K562 (cell line): ENCODE data around the gene ALG11. TPM values are rescaled to one million over a fixed set of nuclear protein-coding genes. Genes with fewer than 3 reads are reported as not detected.

Source experiments
- ATAC-seq: fragments of 200-7000 bp; cut with Tn5 transposase; 3 replicates; pipeline ENCODE4 v1.9.1; 2020; ENCODE audit warnings: moderate library complexity
- BruUV-seq: library from RNA; stranded (reverse); fragments of 400-500 nt; replicated peaks from 2 replicates; lab custom pipeline; 2021; lab: Mats Ljungman, UMichigan
- CTCF ChIA-PET: fragments of 300-600 bp; formaldehyde crosslinking; extraction: SDS; loops from one replicate; lab custom pipeline; 2021; ENCODE audit warnings: low intra/inter-chr PET ratio; lab: Yijun Ruan, JAX
- POLR2A ChIA-PET: fragments of 300-600, 350-650 bp; sonication (Branson Sonifier 250); formaldehyde crosslinking; extraction: SDS; loops from one replicate; lab custom pipeline; 2021; ENCODE audit warnings: antibody characterized with exemption, inconsistent platforms; lab: Yijun Ruan, JAX
- DNase-seq, 4 experiments: peaks; one replicate each; pipeline versions ENCODE4 v3.0.0 to v3.0.0-alpha.2; 2011 to 2018; ENCODE audit warnings: low spot score in 3 of 4, mixed read lengths in 3 of 4; ENCODE audit errors: extremely low read depth in 1 of 4
- FAIRE-seq: peaks from 2 replicates; lab custom pipeline; 2011; peaks lifted over from hg19 to GRCh38; lab: Jason Lieb, UNC
- H2AFZ ChIP-seq: 2 replicates; pipeline ENCODE4 v1.6.0; 2011; ENCODE audit warnings: low read depth, low read length, control low read depth, inconsistent platforms
- H3K27ac ChIP-seq: fragments of 200-600 bp; 3 replicates; pipeline ENCODE4 v1.8.0; 2011; ENCODE audit warnings: low read depth, mild to moderate bottlenecking, control low read depth, inconsistent platforms, low read length, moderate library complexity, mixed read lengths; ENCODE audit errors: extremely low read depth
- H3K27me3 ChIP-seq, 2 experiments: fragments of 300-600 bp in 1 of 2; 2 replicates in 1 of 2; 3 replicates in 1 of 2; pipeline versions ENCODE4 v1.6.0 to v1.8.0; 2011; ENCODE audit warnings: inconsistent platforms in 2 of 2, low read length in 2 of 2, mild to moderate bottlenecking in 1 of 2, mixed read lengths in 1 of 2, moderate library complexity in 1 of 2; ENCODE audit not compliant: control insufficient read depth in 2 of 2, insufficient read depth in 2 of 2
- H3K36me3 ChIP-seq: fragments of 300-600 bp; 3 replicates; pipeline ENCODE4 v1.8.0; 2011; ENCODE audit warnings: mild to moderate bottlenecking, low read length, inconsistent platforms; ENCODE audit not compliant: control insufficient read depth, insufficient read depth
- H3K4me1 ChIP-seq, 2 experiments: fragments of 200-600 bp in 1 of 2; replicated peaks in 1 of 2; 2 replicates in 1 of 2; 3 replicates in 1 of 2; pipeline versions ENCODE4 v1.5.1 to v1.8.0; 2011; ENCODE audit warnings: inconsistent platforms in 2 of 2, low read length in 2 of 2, mild to moderate bottlenecking in 1 of 2, mixed read lengths in 1 of 2, moderate library complexity in 1 of 2; ENCODE audit not compliant: control insufficient read depth in 2 of 2, insufficient read depth in 2 of 2
- H3K4me2 ChIP-seq: 2 replicates; pipeline ENCODE4 v1.6.1; 2011; ENCODE audit warnings: low read length, control low read depth, inconsistent platforms, mixed read lengths; ENCODE audit not compliant: insufficient read depth
- H3K4me3 ChIP-seq: fragments of 200-600 bp; sonication (generic), shearing (Covaris generic); 2 replicates; pipeline ENCODE4 v1.5.1; 2016; ENCODE audit warnings: control low read depth, inconsistent platforms
- H3K79me2 ChIP-seq: fragments of 200-600 bp; 3 replicates; pipeline ENCODE4 v1.8.0; 2011; ENCODE audit warnings: low read length, inconsistent platforms; ENCODE audit not compliant: control insufficient read depth, insufficient read depth
- H3K9ac ChIP-seq, 2 experiments: 2 replicates each; pipeline versions ENCODE4 v1.6.0 to v1.6.1; 2011; ENCODE audit warnings: low read depth in 2 of 2, low read length in 2 of 2, control low read depth in 1 of 2, inconsistent platforms in 1 of 2, mild to moderate bottlenecking in 1 of 2, mixed read lengths in 1 of 2; ENCODE audit not compliant: insufficient read depth in 1 of 2
- H3K9me1 ChIP-seq: one replicate; pipeline ENCODE4 v1.6.0; 2011; ENCODE audit warnings: inconsistent platforms, mild to moderate bottlenecking, low read length, moderate library complexity; ENCODE audit not compliant: control insufficient read depth, insufficient read depth
- H3K9me3 ChIP-seq: replicated peaks from 2 replicates; pipeline ENCODE4 v1.5.1; 2011; ENCODE audit warnings: low read depth, low read length, inconsistent platforms; ENCODE audit not compliant: control insufficient read depth, insufficient read depth
- H4K20me1 ChIP-seq: replicated peaks from 2 replicates; pipeline ENCODE4 v1.6.1; 2011; ENCODE audit warnings: low read length, inconsistent platforms, mixed read lengths; ENCODE audit not compliant: control insufficient read depth, insufficient read depth
- CBX3 ChIP-seq, 2 experiments: IDR thresholded peaks; 1 replicate in 1 of 2; 2 replicates in 1 of 2; pipeline ENCODE4 v1.6.1; 2012; ENCODE audit warnings: inconsistent platforms in 2 of 2, low read length in 2 of 2, borderline replicate concordance in 1 of 2, control low read depth in 1 of 2
- DEAF1 ChIP-seq: fragments of 450-650 bp; formaldehyde crosslinking; IDR thresholded peaks from 2 replicates; pipeline ENCODE4 v1.4.0; 2020; ENCODE audit warnings: mild to moderate bottlenecking, moderate library complexity
- GABPA ChIP-seq: fragments of 200-800 bp; sonication (Bioruptor generic); conservative IDR thresholded peaks from 2 replicates; pipeline ENCODE4 v1.6.1; 2016; ENCODE audit warnings: low read depth, missing genetic modification characterization, missing compliant biosample characterization
- HNRNPL ChIP-seq: fragments of 200-400 bp; formaldehyde crosslinking; IDR thresholded peaks from 2 replicates; pipeline ENCODE4 v1.6.1; 2017; ENCODE audit warnings: low read depth, mild to moderate bottlenecking, low read length
- KLF1 ChIP-seq: fragments of 450-650 bp; IDR thresholded peaks from 2 replicates; pipeline ENCODE4 v1.6.1; 2016; ENCODE audit warnings: missing genetic modification characterization, missing compliant biosample characterization
- LCOR ChIP-seq: sonication (generic); formaldehyde crosslinking; IDR thresholded peaks from 2 replicates; pipeline ENCODE4 v1.8.0; 2022; ENCODE audit warnings: mild to moderate bottlenecking, missing genetic modification reagents
- LEF1 ChIP-seq: fragments of 450-650 bp; IDR thresholded peaks from 2 replicates; pipeline ENCODE4 v1.6.1; 2016; ENCODE audit warnings: mild to moderate bottlenecking
- MTA1 ChIP-seq: fragments of 450-650 bp; IDR thresholded peaks from 2 replicates; pipeline ENCODE4 v1.6.1; 2017; ENCODE audit warnings: borderline replicate concordance
- MXI1 ChIP-seq: IDR thresholded peaks from 2 replicates; pipeline ENCODE4 v1.6.1; 2011; ENCODE audit warnings: low read depth, mild to moderate bottlenecking, improper control_type of control experiment, low read length
- PHB ChIP-seq: fragments of 250-450 bp; sonication (Bioruptor Pico); IDR thresholded peaks from 2 replicates; pipeline ENCODE4 v1.5.0; 2021
- PPARD ChIP-seq: fragments of 250-450 bp; sonication (Bioruptor Pico); IDR thresholded peaks from 2 replicates; pipeline ENCODE4 v1.8.0; 2022; ENCODE audit warnings: inconsistent platforms, mild to moderate bottlenecking, moderate library complexity
- RBBP5 ChIP-seq: fragments of 200-600 bp; sonication (generic); IDR thresholded peaks from 2 replicates; pipeline ENCODE4 v1.6.1; 2012; ENCODE audit warnings: borderline replicate concordance, mild to moderate bottlenecking, low read length, control low read depth, inconsistent platforms; ENCODE audit not compliant: insufficient read depth, poor library complexity, severe bottlenecking
- ZBTB9 ChIP-seq: fragments of 450-650 bp; formaldehyde crosslinking; IDR thresholded peaks from 2 replicates; pipeline ENCODE4 v1.4.0; 2020; ENCODE audit warnings: mild to moderate bottlenecking, moderate library complexity
- ZNF23 ChIP-seq: fragments of 250-450 bp; sonication (Bioruptor Pico); IDR thresholded peaks from 2 replicates; pipeline ENCODE4 v1.4.0; 2020; ENCODE audit warnings: mild to moderate bottlenecking
- ZNF57 ChIP-seq: fragments of 450-650 bp; formaldehyde crosslinking; IDR thresholded peaks from 2 replicates; pipeline ENCODE4 v1.4.0; 2020; ENCODE audit warnings: mild to moderate bottlenecking, moderate library complexity
- ZNF696 ChIP-seq: fragments of 250-450 bp; sonication (Bioruptor Pico); conservative IDR thresholded peaks from 2 replicates; pipeline ENCODE4 v1.4.0; 2020; ENCODE audit warnings: mild to moderate bottlenecking, moderate library complexity
- ZNF785 ChIP-seq: fragments of 250-450 bp; sonication (Bioruptor Pico); IDR thresholded peaks from 2 replicates; pipeline ENCODE4 v1.4.0; 2020; ENCODE audit warnings: mild to moderate bottlenecking
- WGBS: fragments of 100-300 bp; shearing (Covaris generic); methylation state at CpG from one replicate; pipeline ENCODE4 v1.1.6; 2016; ENCODE audit warnings: low coverage, mixed read lengths; ENCODE audit not compliant: insufficient coverage; ENCODE audit errors: missing lambda C conversion rate; 5-methylcytosine and 5-hydroxymethylcytosine counted together
- in situ Hi-C: fragments of 300-500 bp; cut with MboI; formaldehyde crosslinking; loops from 4 replicates; pipeline ENCODE4 v1.15.0; 2018; ENCODE audit warnings: inconsistent platforms, mixed read lengths
- intact Hi-C: fragments of 100-400 bp; cut with micrococcal nuclease; formaldehyde crosslinking; loops from 2 replicates; pipeline ENCODE4 v1.14.2; 2022
- polyA plus RNA-seq, 8 experiments: library from polyadenylated mRNA; depleted of rRNA in 4 of 8; stranded (reverse) in 5 of 8; unstranded in 3 of 8; fragments of >200 nt; fragmentation: Nextera tagmentation in 2 of 8; fragmentation: Illumina TruSeq in 1 of 8; extraction: Ambion mirVana in 2 of 8; extraction: Trizol in 1 of 8; gene quantifications; 2 replicates each; pipeline versions ENCODE4 v1.2.1 to v1.2.3, GENCODE V29; 2011 to 2014; ENCODE audit warnings: inconsistent platforms in 1 of 8, missing spikeins in 1 of 8
- total RNA-seq, 7 experiments: library from RNA; depleted of rRNA in 6 of 7; stranded (reverse); fragments of >200 nt in 6 of 7; fragmentation: Illumina TruSeq in 2 of 7; extraction: Trizol in 2 of 7; gene quantifications; 2 replicates each; pipeline versions ENCODE4 v1.2.1 to v1.2.3, GENCODE V29; 2011 to 2021; ENCODE audit warnings: low replicate concordance in 1 of 7

The ALG11 gene
- total and polyA plus RNA-seq, 9 of the 15 experiments (the other 6 are each of a cell fraction or from before 2014, with no cell fraction given), result 7.3 to 19.2 (median 16.3) TPM

- H2AFZ ChIP-seq, result no peak overlapping the region
- H3K9ac ChIP-seq, result no peak overlapping the region
- FAIRE-seq, result no peak
- no peak for DNase-seq
- intact Hi-C loops (no loop called here), in situ Hi-C loops (no loop called here)
- no peaks in the 10 kb centered on the region for H3K4me1 ChIP-seq
- H4K20me1 ChIP-seq, result no peaks in the 10 kb centered on the region
- no peak for TF ChIP-seq ZNF785 (CRISPR knock-in tag)
- no peak for TF ChIP-seq ZNF57 (CRISPR knock-in tag)
- TF ChIP-seq LCOR, result no peak
- no peak for TF ChIP-seq RBBP5
- TF ChIP-seq CBX3 (IDR thresholded peaks at IDR 0.05; ENCODE audit: borderline replicate concordance in 1 of 2, low read length in 2 of 2), result no peak
- no peak for TF ChIP-seq LEF1
- TF ChIP-seq ZNF23 (CRISPR knock-in tag), result no peak
- TF ChIP-seq PPARD (CRISPR knock-in tag), result no peak
- TF ChIP-seq MTA1, result no peak
- TF ChIP-seq MXI1, result no peak
- no peak for TF ChIP-seq GABPA (tag)
- TF ChIP-seq PHB (CRISPR knock-in tag), result no peak
- TF ChIP-seq ZBTB9 (CRISPR knock-in tag), result no peak
- no peak for TF ChIP-seq HNRNPL
- no peak for TF ChIP-seq KLF1 (tag)
- no peak for TF ChIP-seq ZNF696 (CRISPR knock-in tag)
- TF ChIP-seq DEAF1 (CRISPR knock-in tag), result no peak
- ATAC-seq, result no peak
- H3K36me3 ChIP-seq, result no peaks in the 10 kb centered on the region
- 23% methylated on average over 3 of the region's 3 CpGs for WGBS
- H3K9me1 ChIP-seq, result no peaks in the 10 kb centered on the region
- no peaks in the 10 kb centered on the region for H3K9me3 ChIP-seq
- H3K4me3 ChIP-seq, result no peak overlapping the region
- H3K27me3 ChIP-seq, result no peaks in the 10 kb centered on the region
- no peak overlapping the region for H3K4me2 ChIP-seq
- no peak overlapping the region for H3K27ac ChIP-seq
- BruUV-seq, result no TSS peak
- CTCF ChIA-PET, result no interaction called here
- POLR2A ChIA-PET, result no interaction called here
- no peaks in the 10 kb centered on the region for H3K79me2 ChIP-seq
These were observed 35.3 kb downstream of the ALG11 start for GRCh38 chr13:52047463-52047862.
